ENCODE data around the gene NUMA1.
A peak's percentile ranks its signal among the peaks of the same experiment; 100 is the strongest.

Gene NUMA1

GRCh38 chr11:72100462-72100861 is 20.1 kb upstream of the NUMA1 start:
- DNase-seq (ENCODE audit: low spot score) = no peak

- DNase-seq (ENCODE audit: low spot score) = no peak
Observed at GRCh38 chr11:72100009-72100408, 19.7 kb upstream of the NUMA1 start.

GRCh38 chr11:72098741-72099140 is 18.4 kb upstream of the NUMA1 start:
- no peak for DNase-seq (ENCODE audit: low spot score)

GRCh38 chr11:72091292-72091691 is 10.9 kb upstream of the NUMA1 start:
- peak; percentile 78 for DNase-seq (ENCODE audit: low spot score)

- DNase-seq (ENCODE audit: low spot score) = no peak
Observed at GRCh38 chr11:72088076-72088808, 7.9 kb upstream of the NUMA1 start.

- DNase-seq (ENCODE audit: low spot score) = no peak
Observed at GRCh38 chr11:72085621-72086351, 5.4 kb upstream of the NUMA1 start.

GRCh38 chr11:72084965-72085364 is 4.6 kb upstream of the NUMA1 start:
- DNase-seq (ENCODE audit: low spot score) = no peak

GRCh38 chr11:72084076-72084475 is 3.7 kb upstream of the NUMA1 start:
- no peak for DNase-seq (ENCODE audit: low spot score)

- DNase-seq (ENCODE audit: low spot score) = no peak
Observed at GRCh38 chr11:72083414-72083813, 3.1 kb upstream of the NUMA1 start.

- no peak for DNase-seq (ENCODE audit: low spot score)
Observed at GRCh38 chr11:72081821-72082453, 1.6 kb upstream of the NUMA1 start.

- DNase-seq (ENCODE audit: low spot score) = no peak
Observed at GRCh38 chr11:72081184-72081644, 872 bp upstream of the NUMA1 start.

- peak; percentile 49 for DNase-seq (ENCODE audit: low spot score)
Observed at GRCh38 chr11:72079819-72080325, 470 bp downstream of the NUMA1 start.

- DNase-seq (ENCODE audit: low spot score) = no peak
Observed at GRCh38 chr11:72078477-72078876, 1.9 kb downstream of the NUMA1 start.

GRCh38 chr11:72075756-72076155 is 4.6 kb downstream of the NUMA1 start:
- no peak for DNase-seq (ENCODE audit: low spot score)

GRCh38 chr11:72075109-72075508 is 5.2 kb downstream of the NUMA1 start:
- no peak for DNase-seq (ENCODE audit: low spot score)

- peak; percentile 60 for DNase-seq (ENCODE audit: low spot score)
Observed at GRCh38 chr11:72072348-72072747, 8.0 kb downstream of the NUMA1 start.

GRCh38 chr11:72070491-72070890 is 9.9 kb downstream of the NUMA1 start:
- DNase-seq (ENCODE audit: low spot score) = no peak

- DNase-seq (ENCODE audit: low spot score) = peak; percentile 58
Observed at GRCh38 chr11:72069787-72070251, 10.5 kb downstream of the NUMA1 start.

GRCh38 chr11:72069200-72069599 is 11.1 kb downstream of the NUMA1 start:
- DNase-seq (ENCODE audit: low spot score) = no peak

GRCh38 chr11:72067676-72068075 is 12.7 kb downstream of the NUMA1 start:
- no peak for DNase-seq (ENCODE audit: low spot score)

- no peak for DNase-seq (ENCODE audit: low spot score)
Observed at GRCh38 chr11:72067266-72067665, 13.1 kb downstream of the NUMA1 start.

GRCh38 chr11:72066855-72067254 is 13.5 kb downstream of the NUMA1 start:
- no peak for DNase-seq (ENCODE audit: low spot score)

All from hepatic stellate cell (primary cell).